Cortex of kidney (tissue), 1 donor: Measurements from ENCODE around the gene FBXL17.

ENCODE experiments used
- DNase-seq: peaks from one replicate; lab custom pipeline; 2025; lab: John Stamatoyannopoulos, UW

Gene FBXL17

GRCh38 chr5:108149369-108149768 is 232.5 kb downstream of the FBXL17 start:
- no peak for DNase-seq

GRCh38 chr5:108148715-108149139 is 233.2 kb downstream of the FBXL17 start:
- no peak for DNase-seq

GRCh38 chr5:108146222-108146621 is 235.7 kb downstream of the FBXL17 start:
- no peak for DNase-seq

GRCh38 chr5:108145351-108145750 is 236.5 kb downstream of the FBXL17 start:
- DNase-seq = no peak

- no peak for DNase-seq
These were observed 237.6 kb downstream of the FBXL17 start for GRCh38 chr5:108144332-108144731.

- DNase-seq = no peak
These were observed 238.3 kb downstream of the FBXL17 start for GRCh38 chr5:108143581-108143980.

GRCh38 chr5:108141676-108142075 is 240.2 kb downstream of the FBXL17 start:
- DNase-seq = no peak

- no peak for DNase-seq
These were observed 245.4 kb downstream of the FBXL17 start for GRCh38 chr5:108136493-108136892.

- DNase-seq = no peak
These were observed 252.8 kb downstream of the FBXL17 start for GRCh38 chr5:108129129-108129528.

GRCh38 chr5:108125771-108126511 is 256.0 kb downstream of the FBXL17 start:
- no peak for DNase-seq

- no peak for DNase-seq
These were observed 257.3 kb downstream of the FBXL17 start for GRCh38 chr5:108124596-108124995.

GRCh38 chr5:108122702-108123101 is 259.2 kb downstream of the FBXL17 start:
- DNase-seq = no peak

GRCh38 chr5:108118813-108119514 is 262.9 kb downstream of the FBXL17 start:
- DNase-seq = no peak

- DNase-seq = no peak
These were observed 266.2 kb downstream of the FBXL17 start for GRCh38 chr5:108115673-108116072.

- no peak for DNase-seq
These were observed 267.9 kb downstream of the FBXL17 start for GRCh38 chr5:108113950-108114349.

- DNase-seq = no peak
These were observed 270.2 kb downstream of the FBXL17 start for GRCh38 chr5:108111736-108112135.

GRCh38 chr5:108109059-108109458 is 272.8 kb downstream of the FBXL17 start:
- DNase-seq = no peak

GRCh38 chr5:108104448-108104847 is 277.4 kb downstream of the FBXL17 start:
- DNase-seq = no peak

GRCh38 chr5:108102463-108102862 is 279.4 kb downstream of the FBXL17 start:
- DNase-seq = no peak

- DNase-seq = no peak
These were observed 280.1 kb downstream of the FBXL17 start for GRCh38 chr5:108101821-108102220.

GRCh38 chr5:108101130-108101529 is 280.8 kb downstream of the FBXL17 start:
- DNase-seq = no peak

GRCh38 chr5:108094800-108095199 is 287.1 kb downstream of the FBXL17 start:
- DNase-seq = no peak

- DNase-seq = no peak
These were observed 288.7 kb downstream of the FBXL17 start for GRCh38 chr5:108093186-108093585.

GRCh38 chr5:108090946-108091345 is 291.0 kb downstream of the FBXL17 start:
- no peak for DNase-seq
